NCI-H2107 (cell line): ENCODE results near the gene MORN3.
"Not testable (repeated sequence)": the region's sequence is repeated elsewhere in the genome, so short reads cannot be mapped to it uniquely, and the experiment has no call there.

Experiments
- DNase-seq: peaks from one replicate; lab custom pipeline; 2025; lab: John Stamatoyannopoulos, UW

Gene MORN3

DNA sequence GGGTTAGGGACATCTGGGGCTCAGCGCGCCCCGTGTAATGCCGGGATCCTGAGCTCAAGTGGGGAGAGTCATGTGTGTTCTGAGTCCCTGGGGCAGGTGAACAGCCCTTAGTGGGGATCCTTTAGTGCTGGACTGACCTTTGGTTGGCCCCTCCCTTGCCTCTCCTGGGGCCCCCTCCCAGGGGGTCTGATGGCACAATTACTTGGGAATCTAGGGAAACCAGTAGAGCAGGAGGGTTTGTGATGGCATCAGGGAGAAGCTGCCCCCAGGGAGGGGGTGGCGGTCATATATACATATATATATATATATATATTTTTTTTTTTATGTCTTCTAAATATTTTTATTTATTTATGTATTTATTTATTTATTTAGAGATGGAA is at the start of gene MORN3:
Gene MORN3 (minus strand): TSS at position 134 of the 380 bp plus-strand sequence. CDS start 171 bp downstream, outside the sequence.
- DNase-seq = no peak

DNA sequence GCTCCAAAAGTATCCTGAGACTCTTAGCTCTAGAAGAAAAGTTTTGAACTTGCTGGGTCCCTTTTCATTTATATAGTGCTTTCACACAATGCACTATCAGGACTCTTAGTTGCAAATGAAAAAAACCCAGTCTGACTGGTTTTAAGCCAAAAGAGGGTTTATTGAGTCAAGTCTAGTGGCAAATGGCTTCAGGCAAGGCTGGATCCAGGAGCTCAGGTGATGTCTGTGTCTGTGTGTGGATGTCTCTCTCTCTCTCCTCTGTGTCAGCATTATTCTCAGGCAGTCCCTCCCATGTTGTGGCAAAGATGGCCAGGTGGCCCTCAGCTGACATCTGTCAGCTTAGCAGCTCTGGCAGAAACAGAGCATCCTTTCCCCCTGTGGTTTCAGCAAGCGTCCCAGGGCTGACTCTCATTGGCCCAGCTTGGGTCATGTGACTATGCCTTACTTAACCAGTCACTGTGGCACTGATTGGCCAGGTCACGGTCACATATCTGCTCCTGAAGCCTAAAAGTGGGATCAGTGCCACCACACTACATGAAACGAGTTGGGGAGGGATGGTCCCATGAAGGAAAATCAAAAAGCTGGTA is 49.3 kb upstream of the MORN3 start:
- DNase-seq = no peak

DNA sequence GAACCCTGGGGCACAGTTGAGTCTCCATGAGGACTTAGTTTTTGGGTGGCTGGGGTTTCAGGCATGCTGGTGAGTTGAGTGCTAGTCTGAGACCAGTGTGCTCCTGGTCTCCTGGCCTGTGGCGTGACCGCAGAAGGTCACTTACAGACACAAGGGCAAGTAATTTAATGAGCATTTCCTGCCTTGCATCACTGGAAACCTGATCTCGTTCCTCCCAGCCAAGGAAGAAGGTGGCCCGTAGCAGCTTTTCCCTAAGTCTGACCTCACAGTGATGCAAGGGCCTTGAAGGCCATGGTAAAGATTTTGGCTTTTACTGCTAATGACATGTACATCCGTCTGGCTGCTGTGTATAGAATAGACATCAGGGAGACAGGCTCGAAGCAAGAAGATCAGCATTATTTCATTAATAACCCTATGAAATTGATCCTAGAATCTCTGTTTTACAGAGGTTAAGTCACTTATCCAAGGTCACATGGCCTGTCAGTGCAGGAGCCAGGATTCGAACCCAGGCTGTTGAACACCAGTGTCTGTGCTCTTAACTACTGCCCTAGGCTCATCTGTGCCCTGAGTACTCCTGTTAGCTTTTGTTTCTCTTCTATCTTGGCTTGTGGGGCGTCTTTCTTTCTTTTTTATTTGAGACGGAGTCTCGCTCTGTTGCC is 47.7 kb upstream of the MORN3 start:
- DNase-seq = no peak

- DNase-seq = no peak
Observed at GRCh38 chr12:121715862-121716435, 46.5 kb upstream of the MORN3 start.

- DNase-seq = not testable (repeated sequence)
Observed at GRCh38 chr12:121715055-121715454, 45.6 kb upstream of the MORN3 start.

DNA sequence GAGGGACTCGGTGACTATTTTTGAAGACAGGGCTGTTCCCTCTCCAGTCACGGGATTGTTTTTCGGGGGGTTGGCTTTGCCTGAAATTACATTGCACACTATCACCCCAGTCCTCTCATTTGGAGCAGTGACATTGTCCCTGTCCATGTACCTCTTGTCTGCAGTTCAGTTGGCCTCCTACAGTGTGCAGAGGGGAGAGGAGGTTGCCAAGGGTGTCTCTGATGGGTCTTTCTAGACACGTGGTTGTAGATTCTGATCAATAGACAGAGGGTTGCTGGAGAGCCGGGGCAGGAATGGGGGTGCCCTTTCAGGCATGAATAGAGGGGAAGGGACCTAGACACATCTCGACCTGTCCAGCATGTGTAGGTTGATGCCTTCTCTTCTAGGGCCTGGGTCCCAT is 44.3 kb upstream of the MORN3 start:
- no peak for DNase-seq

DNA sequence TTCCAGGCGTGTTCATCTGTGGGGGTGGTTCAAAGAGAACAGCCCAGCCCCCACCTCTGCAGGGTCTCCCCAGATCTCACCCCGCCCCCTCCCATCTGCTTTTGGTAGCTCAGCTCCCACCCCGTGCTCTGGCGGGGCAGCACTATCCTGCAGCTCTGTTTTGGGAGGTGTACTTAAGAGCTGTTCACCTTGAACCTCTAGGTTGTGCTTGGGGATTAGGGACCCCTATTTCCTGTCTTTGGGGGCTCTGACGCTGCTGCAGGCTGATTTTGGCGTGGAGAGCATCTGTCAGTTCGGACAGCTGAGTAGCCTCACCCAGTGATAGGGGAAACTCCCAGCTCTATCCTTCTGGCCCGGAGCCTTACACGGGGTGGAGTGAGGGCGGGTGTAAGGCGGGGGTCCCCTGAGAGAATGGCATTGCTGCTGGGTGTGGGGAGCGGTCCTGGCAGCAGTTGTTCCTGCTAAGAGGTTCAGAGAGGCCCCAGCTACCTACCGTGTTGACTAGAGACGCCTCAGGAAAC is 43.9 kb upstream of the MORN3 start:
- DNase-seq = no peak

DNA sequence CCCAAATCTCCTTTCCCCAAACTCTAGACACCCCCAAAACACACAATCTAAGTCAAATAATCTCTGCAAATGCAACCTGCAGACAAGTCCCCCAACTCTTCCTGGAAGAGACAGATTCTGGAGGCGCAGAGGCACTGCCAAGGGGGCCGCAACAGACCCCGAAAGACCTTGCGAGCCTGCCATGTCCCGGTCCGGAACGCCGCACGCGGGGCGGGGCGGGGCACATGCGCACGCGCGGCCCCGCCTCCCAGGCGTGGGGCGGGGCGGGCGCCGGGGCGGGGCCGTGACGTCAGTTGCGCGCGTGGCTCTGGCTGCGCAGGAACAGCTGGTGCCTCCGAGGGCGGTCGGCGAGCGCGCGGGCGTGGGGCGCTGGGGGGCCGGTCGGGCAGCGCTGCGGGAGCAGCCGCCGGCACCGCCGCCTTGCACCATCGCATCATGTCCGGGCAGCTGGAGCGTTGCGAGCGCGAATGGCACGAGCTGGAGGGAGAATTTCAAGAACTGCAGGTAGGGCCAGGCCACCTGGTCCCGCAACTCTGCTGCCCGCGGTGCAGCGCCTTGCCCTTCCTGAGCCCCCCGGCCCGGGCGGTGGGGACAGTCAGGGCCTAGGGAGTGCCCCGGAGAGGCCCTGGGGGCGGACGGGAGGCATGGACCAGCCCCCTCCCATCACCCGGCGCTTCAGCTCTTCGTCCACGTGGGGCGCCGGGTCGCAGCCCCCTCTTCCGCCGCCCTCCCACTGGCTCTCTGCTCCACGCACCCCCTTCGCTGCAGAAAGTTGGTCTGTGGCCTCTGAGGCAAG is 43.2 kb upstream of the MORN3 start, which contains the start of gene TMEM120B:
Gene TMEM120B (plus strand): TSS at position 292 of the 796 bp plus-strand sequence. CDS start 144 bp downstream, at position 436.
- peak; percentile 73 for DNase-seq

DNA sequence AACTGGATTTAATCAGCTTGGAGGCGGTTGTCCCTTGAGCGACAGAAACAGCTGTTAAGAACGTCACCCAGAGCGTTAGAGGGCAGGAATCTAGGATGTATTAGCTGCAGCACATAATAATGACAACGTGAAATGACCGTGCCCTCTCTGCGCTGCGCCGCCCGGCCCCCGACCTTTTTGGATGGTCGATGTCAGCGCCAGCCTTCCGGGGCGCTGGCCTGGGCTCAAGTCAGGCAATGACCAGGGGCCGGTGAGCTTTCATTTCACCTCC is 42.7 kb upstream of the MORN3 start:
- DNase-seq = peak; percentile 5

DNA sequence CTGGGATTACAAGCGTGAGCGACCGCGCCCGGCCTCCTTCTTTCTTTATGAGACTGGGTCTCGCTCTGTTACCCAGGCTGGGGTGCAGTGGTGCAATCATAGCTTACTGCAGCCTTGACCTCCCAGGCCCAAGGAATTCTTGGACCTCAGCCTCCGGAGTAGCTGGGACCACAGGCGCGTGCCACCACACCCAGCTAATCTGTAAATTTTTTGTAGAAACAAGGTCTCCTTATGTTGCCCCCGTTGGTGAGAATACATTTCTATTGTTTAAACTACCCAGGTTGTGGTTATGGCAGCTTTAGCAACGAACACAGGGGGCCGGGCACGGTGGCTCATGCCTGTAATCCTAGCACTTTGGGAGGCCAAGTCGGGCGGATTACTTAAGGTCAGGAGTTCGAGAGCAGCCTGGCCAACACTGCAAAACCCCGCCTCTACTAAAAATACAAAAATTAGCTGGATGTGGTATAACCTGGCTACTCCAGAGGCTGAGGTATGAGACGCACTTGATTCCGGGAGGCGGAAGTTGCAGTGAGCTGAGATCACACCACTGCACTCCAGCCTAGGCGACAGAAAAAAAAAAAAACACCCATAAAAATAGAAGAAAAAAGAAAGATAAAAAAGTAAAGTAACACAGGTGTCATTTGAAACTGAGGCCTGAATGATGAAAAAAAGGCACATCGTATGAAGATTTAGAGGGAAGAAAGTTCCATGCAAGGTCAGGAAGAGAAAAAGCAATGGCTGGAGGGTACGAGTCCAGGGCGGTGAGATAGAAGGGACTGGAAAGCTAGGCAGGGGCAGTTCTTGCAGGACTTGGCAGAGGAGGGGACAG is 42.1 kb upstream of the MORN3 start:
- no peak for DNase-seq

DNA sequence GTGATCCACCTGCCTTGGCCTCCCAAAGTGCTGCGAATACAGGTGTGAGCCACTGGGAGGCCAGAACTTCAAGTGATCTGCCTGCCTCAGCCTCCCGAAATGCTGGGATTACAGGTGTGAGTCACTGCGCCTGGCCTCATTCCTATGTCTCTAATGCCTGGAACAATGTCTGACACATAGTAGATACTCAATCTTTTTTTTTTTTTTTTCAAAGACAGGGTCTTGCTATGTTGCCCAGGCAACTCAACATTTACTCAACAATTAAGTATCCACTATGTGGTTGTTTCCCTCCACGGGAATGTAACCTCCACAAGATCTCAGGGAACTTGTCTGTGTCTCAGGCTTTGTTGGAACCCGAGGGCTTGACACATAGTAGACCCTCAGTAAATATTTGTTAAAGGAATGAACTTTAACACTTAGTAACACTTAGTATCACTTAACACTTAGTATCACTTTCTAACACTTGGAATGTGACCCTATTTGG is 40.1 kb upstream of the MORN3 start:
- DNase-seq = no peak

- not testable (repeated sequence) for DNase-seq
Observed at GRCh38 chr12:121709064-121709424, 39.6 kb upstream of the MORN3 start.

DNA sequence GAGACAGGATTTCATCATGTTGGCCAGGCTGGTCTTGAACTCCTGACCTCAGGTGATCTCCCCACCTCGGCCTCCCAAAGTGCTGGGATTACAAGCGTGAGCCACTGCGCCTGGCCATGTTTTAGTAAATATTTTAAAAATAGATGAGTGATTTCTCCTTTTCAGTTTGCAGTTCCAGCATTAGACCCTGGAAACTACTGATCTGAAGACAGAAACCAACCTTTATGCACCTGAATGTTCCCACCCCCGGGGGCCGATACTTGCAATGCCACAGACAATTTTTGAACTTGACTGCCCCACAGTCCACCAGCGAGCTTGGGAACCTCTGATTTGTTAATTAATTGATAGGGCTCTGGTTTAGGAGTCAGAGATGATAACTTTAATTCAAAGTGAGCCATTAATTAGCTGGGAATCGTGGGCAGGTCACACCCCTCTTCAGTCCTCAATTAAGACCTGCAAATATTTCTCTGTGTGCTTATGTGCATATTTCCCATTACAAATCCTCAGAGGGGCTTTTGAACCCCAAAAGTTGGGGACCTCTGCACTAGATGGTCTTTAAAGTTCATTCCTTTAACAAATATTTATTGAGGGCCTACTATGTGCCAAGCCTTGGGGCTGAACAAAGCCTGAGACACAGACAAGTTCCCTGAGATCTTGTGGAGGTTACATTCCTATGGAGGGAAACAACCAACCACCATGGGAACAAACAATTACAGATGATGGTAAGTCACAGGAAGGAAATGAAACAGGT is 39.0 kb upstream of the MORN3 start:
- DNase-seq = no peak

DNA sequence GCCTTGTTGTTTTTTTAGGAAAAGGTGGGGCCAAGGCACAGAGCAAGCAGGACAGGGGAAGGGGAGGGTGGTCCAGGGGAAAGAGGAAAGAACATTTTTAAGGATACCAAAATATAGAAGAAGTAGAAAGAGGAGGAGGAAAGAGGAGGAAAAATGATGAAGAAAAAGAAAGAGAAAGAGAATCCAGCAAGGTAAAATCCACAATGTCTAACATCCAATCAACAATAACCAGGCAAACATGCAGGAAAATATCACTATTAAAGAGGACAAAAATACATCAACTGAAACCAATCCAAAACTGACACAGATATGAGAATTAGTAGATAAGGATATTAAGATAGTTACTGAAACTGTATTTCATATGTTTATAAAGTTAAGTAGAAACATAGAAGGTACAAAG is 36.1 kb upstream of the MORN3 start:
- DNase-seq = no peak

DNA sequence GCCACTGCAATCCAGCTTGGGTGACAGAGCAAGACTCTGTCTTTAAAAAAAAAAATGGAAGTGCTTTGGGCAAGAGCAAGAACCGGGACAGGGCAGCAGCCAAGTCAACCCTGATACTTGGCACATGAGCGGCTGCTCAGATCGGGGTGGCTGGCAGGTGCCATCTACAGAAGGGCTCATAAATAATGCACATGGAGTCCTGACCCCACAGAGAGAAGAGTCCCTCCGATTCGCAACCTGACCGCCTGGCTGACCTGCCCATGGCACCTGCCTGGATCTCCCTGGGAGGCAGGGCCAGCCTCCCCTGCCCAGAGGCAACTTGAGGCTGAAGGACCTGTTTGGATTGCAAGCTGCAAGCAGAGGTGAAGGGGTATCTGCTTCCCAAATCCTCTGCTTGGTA is 33.5 kb upstream of the MORN3 start:
- DNase-seq = no peak

DNA sequence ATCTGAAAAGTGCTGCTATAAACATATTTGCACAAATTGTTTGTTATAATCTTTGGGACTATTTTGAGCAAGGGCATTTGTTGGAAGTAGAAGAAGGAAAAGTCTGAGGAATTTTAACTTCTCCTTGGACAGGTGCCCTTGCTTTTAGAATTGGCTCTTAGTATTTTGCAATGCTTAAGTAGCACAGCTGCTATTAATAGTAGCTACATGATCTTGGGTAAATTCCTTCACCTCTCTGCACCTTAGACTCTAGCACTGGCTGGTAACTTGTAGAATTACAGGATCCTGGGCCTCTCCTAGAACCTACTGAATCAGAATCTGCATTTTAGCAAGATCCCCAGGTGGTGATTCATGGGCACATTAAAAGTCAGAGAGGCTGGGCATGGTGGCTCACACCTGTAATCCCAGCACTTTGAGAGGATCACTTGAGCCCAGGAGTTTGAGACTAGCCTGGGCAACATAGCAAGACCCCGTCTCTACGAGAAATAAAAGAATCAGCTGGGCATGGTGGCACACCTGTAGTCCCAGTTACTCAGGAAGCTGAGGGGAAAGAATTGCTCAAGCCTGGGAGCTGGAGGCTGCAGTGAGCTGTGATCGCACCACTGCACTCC is 32.3 kb upstream of the MORN3 start:
- no peak for DNase-seq

DNA sequence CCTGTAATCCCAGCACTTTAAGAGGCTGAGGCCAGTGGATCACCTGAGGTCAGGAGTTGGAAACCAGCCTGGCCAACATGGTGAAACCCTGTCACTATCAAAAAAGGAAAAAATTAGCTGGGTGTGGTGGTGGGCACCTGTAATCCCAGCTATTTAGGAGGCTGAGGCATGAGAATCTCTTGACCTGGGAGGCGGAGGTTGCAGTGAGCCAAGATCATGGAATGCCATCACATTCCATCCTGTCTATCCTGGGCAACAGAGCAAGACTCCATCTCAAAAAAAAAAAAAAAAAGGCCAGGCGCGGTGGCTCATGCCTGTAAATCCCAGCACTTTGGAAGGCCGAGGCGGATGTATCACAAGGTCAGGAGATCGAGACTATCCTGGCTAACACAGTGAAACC is 28.4 kb upstream of the MORN3 start:
- not testable (repeated sequence) for DNase-seq

DNA sequence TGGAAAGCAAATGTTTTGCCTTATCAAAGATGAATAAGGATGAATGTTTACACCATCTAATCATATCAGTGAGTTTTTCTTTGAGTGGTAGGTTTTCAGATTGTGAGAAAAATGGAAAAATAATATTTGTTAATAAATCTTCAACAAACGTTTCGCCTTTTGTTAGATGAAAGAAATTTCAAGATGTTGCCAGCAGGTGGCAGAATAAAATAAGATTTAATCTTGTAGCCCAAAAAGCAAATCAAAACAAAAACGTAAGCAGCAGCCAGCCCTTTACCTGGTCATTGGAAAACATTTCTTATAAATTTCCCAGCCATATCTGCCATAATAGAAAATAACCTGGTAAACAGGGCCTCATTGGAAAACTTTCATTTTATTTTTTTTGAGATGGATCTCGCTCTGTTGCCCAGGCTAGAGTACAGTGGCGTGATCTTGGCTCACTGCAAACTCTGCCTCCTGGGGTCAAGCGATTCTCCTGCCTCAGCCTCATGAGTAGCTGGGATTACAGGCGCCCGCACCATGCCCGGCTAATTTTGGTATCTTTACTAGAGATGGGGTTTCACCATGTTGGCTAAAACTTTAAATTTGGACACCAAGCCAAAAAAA is 27.7 kb upstream of the MORN3 start:
- peak; percentile 73 for DNase-seq

GRCh38 chr12:121693155-121693687 is 23.8 kb upstream of the MORN3 start:
- no peak for DNase-seq

DNA sequence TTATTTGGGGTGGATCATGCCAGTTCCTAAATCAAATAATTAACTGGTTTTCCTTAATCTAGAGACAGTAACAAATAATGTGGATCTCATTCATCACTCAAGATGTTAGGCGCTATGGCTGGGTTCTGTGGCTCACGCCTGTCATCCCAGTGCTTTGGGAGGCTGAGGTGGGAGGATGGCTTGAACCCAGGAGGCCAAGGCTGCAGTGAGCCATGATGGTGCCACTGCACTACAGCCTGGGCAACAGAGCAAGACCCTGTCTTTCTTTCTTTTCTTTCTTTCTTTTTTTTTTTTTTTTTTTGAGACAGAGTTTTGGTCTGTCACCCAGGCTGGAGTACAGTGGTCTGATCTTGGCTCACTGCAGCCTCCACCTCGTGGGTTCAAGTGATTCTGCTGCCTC is 23.3 kb upstream of the MORN3 start:
- not testable (repeated sequence) for DNase-seq
